HG03095 (cell line): ENCODE results near the gene SBK2.
"Not testable (repeated sequence)": the region's sequence is repeated elsewhere in the genome, so short reads cannot be mapped to it uniquely, and the experiment has no call there.

Experiments used
- ATAC-seq: cut with Tn5 transposase; IDR thresholded peaks from one replicate; pipeline ENCODE4 v1.9.1; 2021; ENCODE audit warnings: moderate library complexity; ENCODE audit not compliant: unreplicated experiment

The SBK2 gene, protein sequence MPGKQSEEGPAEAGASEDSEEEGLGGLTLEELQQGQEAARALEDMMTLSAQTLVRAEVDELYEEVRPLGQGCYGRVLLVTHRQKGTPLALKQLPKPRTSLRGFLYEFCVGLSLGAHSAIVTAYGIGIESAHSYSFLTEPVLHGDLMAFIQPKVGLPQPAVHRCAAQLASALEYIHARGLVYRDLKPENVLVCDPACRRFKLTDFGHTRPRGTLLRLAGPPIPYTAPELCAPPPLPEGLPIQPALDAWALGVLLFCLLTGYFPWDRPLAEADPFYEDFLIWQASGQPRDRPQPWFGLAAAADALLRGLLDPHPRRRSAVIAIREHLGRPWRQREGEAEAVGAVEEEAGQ

DNA sequence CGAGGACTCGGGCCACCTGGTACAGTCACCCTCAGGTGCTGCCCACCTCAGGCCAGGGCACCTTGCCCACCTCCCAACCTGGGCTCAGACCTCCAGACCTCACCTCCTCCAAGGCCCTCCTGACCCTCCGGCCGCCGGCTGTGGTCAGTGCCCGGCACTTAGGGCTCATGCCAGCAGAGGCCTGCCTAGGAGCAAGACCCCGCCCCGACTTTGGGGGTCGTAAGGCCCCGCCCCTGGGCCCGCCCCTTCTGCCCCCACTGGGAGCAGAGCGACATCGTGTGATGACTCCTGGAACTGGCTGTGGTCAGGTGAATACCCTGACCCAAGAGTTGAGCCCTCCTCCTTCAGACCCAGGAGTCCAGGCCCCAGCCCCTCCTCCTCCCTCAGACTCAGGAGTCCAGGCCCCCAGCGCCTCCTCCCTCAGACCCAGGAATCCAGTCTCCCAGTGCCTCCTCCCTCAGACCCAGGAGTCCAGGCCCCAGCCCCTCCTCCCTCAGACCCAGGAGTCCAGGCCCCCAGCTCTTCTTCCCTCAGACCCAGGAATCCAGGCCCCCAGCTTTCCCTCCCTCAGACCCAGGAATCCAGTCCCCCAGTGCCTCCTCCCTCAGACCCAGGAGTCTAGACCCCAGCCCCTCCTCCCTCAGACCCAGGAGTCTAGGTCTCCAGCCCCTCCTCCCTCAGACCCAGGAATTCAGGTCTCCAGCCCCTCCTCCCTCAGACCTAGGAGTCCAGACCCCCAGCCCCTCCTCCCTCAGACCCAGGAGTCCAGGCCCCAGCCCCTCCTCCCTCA, at the start of gene SBK2:
TSS of gene SBK2 (minus strand) at position 183 of the 790 bp plus-strand sequence. CDS start 839 bp downstream, outside the sequence.
- no peak for ATAC-seq

DNA sequence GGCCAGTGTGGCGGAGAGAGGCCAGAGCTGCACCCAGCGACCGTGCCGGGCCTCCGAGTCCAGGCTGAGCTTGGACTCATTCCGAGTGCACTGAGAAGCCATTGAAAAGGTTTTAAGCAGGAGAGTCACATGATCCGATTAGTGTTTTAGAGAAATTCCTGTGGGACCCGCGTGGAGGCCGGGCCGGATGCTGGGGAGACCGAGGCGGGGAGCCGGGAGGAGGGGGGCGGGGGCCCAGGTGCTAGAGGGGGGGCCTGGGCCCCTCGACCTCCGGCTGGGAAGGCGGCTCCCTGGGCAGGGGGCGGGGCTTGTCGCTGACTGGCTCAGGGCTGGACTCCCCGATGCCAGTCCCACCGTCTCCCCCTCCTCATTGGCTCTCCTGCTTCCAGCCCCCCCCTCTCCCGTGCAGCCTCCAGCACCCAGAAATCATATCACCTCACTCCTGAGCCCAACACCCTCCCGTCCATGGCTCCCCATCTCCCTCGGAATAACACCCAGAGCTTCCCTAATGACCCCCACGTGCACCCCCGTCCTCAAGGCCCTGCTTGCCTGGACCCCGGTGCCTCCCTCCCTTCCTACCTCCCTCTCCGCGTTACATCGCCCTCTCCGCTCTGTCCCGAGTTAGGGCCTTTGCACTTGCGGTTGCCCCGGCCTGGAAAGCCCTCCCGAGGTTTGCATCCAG, 48.9 kb upstream of the SBK2 start:
- no peak for ATAC-seq

DNA sequence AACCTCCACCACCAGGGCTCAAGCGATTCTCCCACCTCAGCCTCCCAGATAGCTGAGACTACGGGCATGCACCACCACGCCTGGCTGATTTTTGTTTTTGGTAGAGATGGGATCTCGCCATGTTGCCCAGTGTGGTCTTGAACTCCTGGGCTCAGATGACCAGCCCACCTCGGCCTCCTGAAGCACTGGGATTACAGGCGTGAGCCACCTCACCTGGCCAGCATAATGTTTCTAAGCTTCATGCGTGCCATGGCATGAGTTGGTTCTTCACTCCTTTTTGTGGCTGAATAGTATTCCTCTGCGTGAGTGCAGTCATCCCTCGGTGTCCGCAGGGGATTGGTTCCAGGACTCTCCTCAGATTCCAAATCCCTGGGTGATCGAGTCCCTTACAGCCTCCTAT, 47.9 kb upstream of the SBK2 start:
- ATAC-seq: no peak

DNA sequence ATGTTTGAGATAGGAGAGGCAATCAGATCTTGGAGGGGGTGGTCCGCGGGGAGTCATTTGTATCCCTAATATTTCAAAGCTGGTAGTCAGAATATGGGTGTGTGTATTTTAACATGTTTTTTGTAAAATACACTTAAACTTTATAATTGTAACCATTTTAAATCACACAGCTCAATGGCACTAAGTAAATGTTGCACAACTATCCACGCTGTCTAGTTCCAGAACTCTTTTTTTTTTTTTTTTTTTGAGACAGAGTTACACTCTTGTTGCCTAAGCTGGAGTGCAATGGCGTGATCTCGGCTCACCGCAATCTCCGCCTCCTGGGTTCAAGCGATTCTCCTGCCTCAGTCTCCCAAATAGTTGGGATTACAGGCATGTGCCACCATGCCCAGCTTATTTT, 47.0 kb upstream of the SBK2 start:
- ATAC-seq: not testable (repeated sequence)

DNA sequence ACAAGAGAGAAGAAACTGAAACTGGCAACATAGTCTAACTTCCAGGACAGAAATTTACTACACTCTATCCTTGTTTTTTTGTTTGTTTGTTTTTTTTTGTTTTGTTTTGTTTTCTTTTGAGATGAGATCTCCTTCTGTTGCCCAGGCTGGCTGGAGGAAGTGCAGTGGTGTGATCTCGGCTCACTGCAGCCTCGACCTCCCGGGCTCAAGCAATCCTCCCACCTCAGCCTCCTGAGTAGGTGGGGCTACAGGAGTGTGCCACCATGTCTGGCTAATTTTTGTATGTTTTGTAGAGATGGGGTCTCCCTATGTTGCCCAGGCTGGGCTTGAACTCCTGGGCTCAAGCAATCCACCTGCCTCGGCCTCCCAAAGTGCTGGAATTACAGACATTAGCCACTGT, 45.4 kb upstream of the SBK2 start:
- not testable (repeated sequence) for ATAC-seq

DNA sequence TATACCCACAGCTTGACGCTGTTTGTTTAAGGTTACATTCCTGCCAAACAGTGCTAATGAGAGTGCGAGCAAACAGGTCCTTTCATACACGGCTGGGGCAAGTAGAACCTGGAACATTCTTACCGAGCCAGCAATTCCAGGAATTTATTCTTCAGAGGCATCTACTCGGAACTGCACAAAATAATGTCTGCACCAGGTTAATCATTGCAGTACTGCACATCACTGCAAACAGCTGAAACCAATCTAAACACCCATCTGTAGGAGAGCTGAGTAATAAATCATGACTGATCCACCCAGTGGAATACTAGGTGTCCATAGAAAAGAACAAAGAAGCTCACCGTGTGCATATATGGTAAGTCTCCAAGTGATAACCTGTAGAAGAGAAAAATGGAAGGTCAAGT, 44.9 kb upstream of the SBK2 start:
- ATAC-seq: no peak

DNA sequence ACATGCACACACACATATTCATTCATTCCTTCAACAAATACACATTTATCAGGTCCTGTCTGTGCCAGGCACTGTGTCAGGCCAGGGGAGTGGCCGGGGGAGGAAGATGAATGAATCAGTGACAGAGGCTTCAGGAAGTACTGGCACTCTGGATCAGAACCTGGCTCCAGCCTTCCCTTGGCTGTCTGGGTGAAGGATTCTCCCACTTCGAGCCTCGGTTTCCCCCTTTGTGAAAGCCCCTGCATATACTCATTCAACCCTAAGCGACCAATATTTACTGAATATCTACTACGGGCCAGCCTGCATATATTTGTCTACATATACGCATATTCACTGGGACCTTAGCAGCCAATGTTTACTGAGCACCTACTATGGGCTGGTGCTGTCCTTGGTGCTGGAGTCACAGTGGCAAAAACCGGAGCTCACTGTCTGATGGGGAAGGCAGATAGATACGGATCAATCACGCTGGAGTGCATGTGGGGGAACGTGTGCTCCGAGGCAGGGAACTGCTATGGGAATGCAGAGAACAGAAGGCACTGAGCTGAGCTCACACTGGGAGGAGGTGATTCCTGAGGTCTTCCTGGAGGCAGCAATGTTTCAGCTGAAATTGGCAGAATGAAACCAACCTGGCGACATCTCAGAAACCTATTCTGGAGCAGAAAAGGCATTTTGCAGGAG, 44.4 kb upstream of the SBK2 start:
- no peak for ATAC-seq

DNA sequence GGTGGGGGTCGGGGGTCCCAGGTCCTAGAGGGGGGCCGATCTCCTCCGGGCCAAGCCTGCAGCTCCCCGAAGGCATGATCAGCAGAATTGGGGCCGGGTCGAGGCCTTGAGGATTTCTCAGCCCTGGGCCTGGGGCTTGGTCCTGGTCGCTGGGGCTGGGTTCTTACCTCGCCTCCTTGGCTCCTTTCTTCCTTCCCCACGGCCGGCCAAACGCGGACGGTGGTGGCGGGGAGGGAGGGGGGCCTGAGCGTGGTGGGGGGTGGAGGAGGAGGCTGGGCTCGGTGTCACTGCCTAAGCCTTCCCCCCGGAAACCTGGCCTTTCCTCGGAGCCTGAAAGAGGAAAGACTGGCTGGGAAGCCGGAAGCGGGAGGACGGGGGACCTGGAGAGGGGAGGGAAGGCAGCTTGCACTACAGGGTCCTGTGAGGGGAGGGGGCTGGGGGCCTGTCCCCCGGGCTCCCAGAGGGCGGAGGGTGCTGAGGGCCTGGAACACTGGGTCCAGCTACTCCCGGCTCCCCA, 43.8 kb upstream of the SBK2 start, which contains the start of gene ZNF579:
TSS of gene ZNF579 (minus strand) at position 221 of the 517 bp plus-strand sequence. CDS start 1,209 bp downstream, outside the sequence.
- no peak for ATAC-seq

DNA sequence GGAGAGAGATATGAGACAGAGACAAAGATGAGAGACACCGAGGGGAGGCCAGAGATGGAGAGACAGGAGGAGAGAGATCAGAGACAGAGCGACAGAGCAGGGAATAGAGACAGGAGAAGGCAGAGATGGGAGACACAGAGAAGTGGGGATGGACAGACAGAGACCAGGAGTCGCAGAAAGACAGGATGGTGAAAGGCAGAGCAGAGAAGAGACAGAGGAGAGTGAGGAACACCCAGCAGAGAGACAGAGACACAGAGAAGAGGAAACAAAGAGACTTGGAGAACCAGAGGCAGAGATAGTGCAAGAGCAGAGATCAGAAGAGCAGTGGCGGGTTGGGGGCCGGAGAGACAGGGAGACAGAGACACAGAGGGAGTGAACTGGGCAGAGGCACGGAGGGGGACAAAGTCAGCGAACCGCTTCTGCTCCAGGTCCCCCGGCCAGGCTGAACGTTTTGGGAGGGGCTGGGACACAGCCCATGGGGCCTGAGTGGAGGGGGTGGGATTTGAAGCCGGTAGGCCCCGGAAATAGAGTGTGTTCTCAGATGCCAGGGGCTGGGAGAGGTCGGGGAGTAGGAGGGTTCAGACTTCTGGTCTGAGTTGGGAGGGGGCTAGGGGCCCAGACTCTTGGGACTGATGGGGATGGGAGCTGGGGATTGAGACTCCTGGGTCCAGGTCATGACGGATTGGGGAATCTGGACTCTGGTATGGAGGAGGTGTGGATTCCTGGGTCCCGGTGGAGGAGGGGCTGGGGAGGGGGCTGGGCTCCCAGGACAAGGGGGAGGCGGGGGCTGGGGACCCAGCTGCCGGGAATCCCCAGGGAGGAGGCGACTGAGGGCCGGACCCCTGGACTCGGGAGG, 43.1 kb upstream of the SBK2 start:
- no peak for ATAC-seq

DNA sequence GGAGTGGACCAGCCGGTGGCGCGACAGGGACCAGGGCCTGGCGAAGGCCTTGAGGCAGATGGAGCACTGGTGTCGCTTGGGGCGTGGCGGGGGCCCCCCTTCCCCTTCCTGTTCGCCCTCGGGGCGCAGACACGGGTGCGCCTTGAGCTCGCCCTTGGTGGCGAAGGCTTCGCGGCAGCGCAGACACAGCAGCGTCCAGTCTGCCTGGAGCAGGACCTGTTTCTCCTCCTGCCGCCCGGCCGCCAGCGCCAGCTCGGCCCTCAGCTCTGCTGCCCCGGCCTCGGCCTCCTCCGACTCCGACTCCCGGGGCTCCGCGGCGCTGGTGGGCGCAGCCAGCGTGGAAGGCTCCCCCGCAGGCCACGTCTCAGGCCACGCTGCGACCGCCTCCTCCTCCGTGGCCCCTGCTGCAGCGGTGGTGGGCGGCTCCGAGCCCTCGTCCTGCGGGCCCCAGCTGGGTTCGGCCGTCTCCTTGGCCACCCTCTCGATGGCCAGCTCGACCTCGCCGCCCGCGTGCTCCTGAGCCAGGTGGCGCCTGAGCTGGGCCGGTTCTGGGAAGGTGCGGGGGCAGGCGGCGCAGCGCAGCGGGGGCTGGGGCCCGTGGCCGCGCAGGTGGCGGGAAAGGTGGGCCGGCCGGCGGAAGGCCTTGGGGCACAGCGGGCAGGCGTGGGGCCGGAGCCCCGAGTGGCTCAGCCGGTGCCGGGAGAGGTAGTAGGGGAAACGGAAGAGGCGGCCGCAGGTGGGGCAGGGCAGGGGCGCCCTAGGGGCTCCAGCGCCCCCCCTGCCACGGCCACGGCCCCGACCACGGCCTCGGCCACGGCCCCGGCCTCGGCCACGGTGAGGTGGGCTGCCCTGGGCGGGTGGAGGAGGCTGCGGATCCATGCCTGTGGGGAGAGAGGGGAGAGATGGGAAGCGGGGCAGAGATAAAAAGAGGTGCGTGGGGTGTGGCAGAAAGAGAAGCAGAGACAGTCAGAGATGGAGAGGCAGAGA, 42.1 kb upstream of the SBK2 start:
- no peak for ATAC-seq

DNA sequence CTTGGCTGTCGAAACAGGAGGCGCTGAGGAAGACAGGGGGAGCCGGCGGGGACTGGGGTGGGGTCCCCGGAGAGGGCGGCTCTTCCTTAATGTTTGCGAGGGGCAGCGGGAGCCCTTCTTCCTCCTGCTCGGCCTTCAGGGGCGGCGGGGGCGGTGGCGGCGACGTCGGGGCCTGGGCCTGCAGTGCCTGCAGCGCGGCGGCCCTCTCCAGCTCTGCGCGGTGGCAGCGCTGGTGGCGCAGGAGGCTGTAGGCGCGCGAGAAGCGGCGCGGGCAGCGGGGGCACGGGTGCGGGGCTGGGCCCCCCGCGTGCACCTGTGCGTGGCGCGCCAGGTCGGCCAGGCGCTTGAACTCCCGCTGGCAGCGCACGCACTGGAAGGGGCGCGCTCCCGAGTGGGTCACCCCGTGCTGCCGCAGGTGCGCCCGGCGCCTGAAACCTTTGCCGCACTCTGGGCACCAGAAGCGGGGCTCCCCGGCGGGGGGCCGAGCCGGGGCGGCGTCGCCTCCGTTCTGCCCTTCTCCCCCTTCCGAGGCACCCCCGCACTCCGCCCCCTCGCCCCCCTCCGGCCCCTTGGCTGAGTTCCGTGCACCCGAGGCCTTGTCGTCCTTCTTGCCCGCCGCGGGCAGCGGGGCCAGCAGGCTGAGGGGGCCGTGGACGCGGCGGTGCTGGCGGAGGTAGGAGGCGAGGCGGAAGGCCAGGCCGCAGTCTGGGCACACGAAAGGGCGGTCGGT, 41.3 kb upstream of the SBK2 start:
- ATAC-seq: no peak

DNA sequence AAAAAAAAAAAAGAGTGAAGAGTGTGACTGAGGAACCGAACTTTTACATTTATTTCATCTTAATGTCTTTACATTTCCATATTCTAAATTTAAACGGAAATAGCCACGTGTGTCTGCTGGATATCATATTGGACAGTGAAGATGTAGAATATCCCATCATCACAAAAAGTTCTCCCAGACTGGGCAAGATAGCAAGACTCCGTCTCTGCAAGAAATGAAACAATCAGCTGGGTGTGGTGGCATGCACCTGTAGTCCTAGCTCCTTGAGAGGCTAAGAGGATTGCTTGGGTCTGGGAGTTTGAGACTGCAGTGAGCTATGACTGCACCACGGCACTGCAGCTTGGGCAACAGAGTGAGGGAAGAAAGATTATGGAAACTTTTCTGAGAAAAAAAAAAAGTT, 39.8 kb upstream of the SBK2 start:
- ATAC-seq: no peak

DNA sequence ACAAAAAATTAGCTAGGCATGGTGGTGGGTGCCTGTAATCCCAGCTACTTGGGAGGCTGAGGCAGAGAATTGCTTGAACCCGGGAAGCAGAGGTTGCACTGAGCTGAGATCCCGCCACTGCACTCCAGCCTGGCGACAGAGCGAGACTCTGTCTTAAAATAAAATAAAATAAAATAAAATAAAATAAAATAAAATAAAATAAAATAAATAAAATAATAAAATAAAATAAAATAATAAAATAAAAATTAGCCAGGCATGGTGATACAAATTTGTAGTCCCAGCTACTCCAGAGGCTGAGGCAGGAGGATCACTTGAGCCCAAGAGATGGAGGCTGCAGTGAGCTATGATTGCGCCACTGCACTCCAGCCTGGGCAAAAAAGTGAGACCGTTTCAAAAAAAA, 37.0 kb upstream of the SBK2 start:
- not testable (repeated sequence) for ATAC-seq

DNA sequence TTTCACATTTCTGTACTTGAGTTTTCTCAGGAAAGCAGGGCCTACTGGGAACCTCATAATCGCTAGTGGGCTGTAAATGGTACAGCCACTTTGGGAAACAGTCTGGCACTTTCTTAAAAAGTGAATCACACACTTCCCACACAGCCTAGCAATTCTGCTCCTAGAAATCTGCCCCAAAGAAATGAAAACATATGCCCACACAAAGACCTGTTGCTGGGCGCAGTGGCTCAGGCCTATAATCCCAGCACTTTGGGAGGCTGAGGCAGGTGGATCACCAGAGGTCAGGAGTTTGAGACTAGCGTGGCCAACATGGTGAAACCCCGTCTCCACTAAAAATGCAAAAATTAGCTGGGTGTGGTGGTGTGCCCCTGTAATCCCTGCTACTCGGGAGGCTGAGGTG, 32.5 kb upstream of the SBK2 start:
- ATAC-seq: not testable (repeated sequence)

DNA sequence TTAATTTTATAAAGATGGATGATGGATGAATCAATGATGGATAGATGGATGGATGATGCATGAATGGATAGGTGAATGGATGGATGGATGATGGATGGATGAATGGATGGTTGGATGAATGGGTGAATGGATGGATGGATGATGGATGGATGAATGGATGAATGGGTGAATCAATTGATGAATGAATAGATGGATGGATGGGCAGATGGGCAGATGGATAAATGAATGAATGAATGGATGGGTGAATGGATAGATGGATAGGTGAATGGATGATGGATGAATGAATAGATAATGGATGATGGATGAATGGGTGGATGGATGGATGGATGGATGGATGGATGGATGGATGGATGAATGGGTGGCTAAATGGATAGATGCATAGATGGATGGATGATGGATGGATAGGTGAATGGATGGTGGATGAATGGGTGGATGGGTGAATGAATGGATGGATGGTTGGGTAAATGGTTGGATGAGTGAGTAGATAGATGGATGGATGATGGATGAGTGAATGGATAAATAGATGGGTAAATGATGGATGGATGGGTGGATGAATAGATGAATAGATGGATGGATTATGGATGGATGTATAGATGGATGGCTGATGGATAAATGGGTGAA, 30.9 kb upstream of the SBK2 start:
- no peak for ATAC-seq

DNA sequence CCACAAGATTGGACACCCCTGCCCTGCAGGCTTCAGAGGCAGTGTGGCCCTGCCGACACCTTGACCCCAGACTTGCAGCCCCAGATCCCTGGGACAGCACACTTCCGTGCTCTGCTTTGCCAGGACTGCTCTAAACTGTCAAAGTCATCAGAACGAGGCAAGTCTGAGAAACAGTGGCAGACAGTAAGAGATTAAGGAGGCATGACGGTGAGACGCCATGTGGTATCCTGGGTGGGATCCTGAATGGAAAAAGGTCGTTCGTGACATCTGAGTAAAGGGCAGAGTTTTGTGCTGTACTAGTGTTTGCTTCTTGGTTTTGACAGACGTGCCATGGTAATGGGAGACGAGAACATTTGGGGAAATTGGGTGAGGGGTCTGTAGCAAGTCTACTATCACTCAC, 29.9 kb upstream of the SBK2 start:
- no peak for ATAC-seq

DNA sequence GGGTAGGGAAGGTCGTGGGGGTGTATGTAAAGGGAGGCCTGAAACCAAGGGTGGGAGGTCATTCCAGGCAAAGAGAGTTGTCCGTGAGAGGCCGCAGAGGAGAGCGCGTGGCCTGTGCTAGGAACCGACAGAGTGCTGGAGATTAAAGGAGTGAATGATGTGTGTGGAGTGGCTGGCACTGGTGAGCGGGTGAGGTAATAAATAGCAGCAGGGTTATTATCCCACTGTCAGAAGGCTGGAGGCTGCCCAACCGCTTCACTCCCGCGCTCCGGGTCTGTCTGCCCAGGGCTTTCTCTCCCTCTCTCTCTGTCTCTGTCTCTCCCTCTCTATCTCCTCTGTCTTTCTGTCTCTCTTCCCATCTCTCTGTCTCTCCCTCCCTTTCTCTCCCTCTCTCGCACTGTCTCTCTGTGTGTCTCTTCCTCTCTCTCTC, 26.3 kb upstream of the SBK2 start:
- no peak for ATAC-seq

DNA sequence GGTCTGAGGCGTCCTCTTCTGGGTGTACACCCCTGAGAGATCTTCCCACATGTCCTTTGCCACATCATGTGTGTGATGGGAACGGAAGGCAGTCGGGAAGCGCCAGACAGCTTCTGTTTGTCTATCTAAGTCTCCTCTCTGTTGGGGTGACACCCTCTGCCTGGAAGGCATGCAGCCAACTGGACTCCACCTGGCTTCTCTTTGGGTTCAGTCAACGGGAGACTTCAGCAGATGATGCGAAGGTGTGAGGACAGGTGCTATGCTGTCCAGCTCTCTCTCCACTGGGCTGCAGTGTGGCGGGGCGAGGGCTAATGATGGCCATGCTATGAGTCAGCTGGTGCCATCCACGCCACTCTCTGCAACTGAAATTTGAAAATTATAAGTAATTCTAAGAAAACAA, 22.8 kb upstream of the SBK2 start:
- no peak for ATAC-seq
